GM19043 (cell line): ENCODE results near the gene MICALL2.

Experiments used
- ATAC-seq: cut with Tn5 transposase; IDR thresholded peaks from one replicate; pipeline ENCODE4 v1.9.1; 2021; ENCODE audit warnings: low read depth; ENCODE audit not compliant: unreplicated experiment

The MICALL2 gene

GRCh38 chr7:1421020-1421790 is 38.1 kb downstream of the MICALL2 start:
- no peak for ATAC-seq

GRCh38 chr7:1419688-1420087 is 39.6 kb downstream of the MICALL2 start:
- ATAC-seq = no peak

DNA sequence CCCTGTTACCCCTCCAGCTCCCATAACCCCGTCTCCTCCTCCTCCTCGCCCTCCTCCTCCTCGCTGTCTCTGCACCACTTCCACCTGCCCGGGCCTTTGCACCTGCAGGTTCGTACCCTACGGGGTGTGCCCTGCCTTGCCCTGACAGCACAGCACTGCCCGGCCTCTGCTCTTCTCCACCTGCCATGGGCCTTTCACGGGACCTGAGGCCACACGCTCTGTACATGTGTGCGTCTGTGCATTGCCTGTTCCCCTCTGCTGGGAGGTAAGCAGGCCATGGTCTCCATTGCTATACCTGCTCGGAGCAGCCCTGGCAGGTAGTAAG is 40.0 kb downstream of the MICALL2 start:
- no peak for ATAC-seq

DNA sequence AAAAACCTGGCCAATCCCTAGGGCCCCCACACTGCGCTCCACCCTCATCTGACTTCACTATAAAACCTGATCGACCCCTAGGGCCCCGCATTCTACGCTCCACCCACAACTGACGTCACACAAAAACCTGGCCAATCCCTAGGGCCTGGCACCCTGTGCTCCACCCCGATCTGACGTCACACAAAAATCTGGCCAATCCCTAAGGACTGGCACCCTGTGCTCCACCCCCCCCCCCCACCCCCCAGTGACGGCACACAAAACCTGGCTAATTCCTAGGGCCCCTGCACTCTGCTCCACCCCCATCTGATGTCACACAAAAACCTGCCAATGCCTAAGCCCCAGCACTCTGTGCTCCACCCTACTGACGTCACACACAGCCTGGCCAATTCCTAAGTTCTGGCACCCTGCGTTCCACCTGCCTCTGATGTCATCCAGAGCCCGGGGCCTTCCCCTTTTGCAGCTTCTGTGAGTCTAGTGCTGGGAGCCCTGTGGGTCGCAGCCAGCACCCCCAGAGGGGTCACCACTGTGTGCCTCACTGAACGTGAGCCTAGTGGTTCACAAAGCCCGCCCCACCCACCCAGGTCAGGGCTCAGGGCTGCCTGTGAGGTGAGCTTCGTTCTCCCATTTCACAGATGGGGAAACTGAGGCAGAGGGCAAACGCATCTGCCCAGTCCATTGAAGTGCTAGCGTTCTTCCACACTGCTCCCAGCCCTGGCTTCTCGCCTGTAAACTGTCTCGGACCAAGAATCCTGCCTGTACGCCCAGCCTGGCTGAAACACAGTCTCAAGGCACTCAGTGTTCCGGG is 40.6 kb downstream of the MICALL2 start:
- no peak for ATAC-seq

GRCh38 chr7:1415389-1415990 is 43.8 kb downstream of the MICALL2 start:
- ATAC-seq = no peak

GRCh38 chr7:1413936-1414639 is 45.2 kb downstream of the MICALL2 start:
- no peak for ATAC-seq

DNA sequence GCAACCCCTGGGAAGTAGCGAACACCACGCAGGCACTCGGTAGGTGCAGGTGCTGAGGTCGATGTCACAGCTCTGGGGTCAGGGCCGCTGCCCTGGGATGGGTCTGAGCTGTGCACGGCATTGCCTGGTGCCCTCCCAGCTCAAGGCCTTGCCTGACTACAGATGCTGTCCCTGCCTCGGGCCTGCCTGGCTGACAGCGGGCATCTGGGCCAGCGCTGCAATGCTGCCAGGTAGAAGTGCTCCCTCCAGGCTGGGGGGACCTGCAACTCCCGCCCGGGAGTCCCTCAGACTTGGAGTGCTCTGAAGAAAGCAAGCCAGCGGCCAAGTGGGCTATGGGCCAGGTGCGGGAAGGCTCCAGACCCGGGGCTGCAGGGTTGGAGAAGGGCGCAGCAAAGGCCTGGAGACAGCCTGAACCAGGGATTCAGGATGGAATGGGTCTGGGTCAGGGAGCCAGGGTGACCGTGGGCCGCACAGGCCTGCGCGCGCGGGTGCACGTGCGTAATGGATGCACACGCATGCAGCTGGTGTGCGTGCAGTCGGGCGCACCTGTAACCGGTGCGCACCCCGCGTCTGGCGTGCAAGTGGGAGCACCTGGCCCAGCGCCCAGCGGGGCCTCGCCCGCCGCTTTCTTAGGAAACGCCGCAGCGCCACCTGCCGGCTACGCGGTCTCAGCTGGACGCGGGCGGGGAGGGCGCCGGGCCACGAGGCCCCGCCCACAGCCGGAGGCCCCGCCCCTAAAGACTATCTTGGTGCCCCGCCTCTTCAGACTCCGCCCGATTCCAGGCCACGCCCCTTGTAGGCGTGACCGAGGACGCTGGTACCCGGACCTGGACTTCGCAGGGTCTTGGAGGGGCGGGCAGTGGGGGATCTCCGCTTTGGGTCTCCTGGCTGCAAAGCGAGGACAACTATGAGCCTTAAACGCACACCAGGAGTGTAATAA is 46.7 kb downstream of the MICALL2 start:
- no peak for ATAC-seq

DNA sequence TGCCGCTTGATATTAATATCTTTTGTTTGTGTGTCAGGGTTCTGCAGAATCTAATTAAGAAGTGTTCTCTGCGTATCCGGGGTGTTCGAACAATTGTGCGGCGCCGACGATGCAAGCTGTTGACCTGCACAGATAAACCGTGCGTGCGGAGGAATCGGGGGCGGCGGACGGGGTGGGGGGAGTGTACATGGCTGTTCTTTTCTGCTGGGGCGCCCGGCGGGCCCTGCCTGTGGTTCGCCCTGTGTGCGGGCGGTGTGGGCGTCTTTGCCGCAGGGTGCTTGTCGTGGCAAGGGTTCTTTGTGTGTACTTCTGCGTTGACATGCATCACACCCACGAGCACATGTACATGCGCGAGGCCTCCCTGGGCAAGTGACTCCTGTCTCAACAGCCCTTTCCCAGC is 47.9 kb downstream of the MICALL2 start:
- no peak for ATAC-seq

DNA sequence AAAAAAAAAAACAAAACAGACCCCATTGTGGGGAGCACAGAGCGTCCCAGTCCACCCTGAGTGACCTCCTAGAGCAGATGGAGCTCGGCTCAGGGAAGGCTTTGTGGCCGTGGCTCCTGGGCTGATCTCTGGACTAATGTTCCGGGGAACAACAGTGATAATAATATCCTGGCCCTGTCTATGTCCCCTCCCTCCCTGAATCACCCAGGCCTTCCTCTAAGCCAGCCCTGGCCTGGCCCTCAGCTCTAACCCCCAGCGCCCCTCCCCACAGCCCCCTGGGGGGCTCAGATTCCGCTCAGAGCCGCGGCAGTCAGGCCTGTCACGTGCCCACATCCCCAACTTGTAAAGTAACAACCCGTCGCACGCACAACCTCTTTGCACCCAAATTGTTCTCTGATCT is 48.3 kb downstream of the MICALL2 start:
- ATAC-seq = no peak

- ATAC-seq = no peak
These were observed 49.7 kb downstream of the MICALL2 start for GRCh38 chr7:1409555-1409954.

DNA sequence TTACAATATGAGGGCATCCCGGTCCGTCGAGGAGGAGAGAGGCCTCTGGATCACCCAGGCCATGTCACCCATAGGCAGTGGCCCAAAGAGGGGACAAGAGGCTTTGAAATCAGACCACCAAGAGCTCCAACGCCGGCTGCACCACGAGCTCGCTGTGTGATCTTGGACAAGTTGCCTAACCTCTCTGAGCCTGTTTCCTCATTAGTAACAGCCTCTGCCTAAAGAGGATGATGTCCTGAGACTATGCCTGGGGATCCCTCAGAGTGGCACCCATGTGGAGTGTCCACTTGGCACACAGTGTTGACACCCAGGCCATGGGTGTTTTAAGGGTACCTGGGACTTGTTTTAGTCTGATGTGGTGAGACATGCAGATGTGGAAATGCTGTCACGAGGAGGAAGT is 50.8 kb downstream of the MICALL2 start:
- no peak for ATAC-seq

DNA sequence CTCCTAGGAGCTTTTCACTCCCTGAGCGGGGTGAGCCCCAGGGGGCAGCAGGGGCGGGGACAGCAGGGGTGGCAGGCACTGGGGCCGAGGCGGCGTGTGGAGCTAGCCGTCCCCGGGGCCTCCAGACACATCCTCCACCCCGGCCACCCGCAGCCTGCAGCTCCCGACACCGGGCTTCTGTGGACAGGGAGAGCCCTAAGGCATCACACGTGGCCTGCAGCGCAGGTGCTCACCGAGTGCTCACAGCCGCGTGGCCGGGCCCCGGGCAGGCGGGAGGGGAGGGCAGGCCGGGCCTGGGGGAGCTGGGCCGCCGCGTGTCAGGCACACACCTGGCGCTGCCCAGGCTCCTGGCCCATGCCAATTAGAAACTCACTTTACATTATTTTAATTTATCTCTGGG is 51.4 kb downstream of the MICALL2 start:
- ATAC-seq = no peak

DNA sequence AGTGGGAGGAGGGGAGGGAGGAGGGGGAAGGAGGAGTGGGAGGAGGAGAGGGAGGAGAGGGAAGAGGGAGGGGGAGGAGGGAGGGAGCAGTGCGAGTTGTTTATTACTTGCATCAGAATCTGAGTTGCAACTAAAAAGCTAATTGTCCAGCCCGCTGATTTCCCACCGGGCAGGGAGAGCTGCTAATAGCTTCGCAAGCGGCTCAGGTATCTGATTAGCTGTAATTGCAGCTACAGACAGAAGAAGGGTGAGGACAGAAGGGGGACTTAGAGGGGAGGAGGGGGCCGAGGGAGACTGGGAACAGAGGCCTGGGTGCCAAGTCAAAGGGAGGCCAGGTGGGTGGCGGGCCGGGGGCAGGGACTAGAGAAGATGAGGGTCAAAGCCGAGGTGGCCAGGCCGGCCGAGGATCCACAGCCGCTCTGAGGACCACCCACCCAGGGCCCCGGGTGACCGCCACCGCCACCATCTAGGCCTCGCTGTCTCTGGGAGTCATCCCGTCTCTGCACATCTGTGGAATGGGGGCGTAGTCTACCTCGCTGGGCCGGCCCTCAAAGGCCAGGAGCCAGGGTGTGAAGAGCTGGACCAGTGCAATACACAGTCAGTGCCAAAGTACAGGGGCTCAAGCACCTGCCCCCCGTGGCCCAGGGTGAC is 54.2 kb downstream of the MICALL2 start:
- no peak for ATAC-seq

DNA sequence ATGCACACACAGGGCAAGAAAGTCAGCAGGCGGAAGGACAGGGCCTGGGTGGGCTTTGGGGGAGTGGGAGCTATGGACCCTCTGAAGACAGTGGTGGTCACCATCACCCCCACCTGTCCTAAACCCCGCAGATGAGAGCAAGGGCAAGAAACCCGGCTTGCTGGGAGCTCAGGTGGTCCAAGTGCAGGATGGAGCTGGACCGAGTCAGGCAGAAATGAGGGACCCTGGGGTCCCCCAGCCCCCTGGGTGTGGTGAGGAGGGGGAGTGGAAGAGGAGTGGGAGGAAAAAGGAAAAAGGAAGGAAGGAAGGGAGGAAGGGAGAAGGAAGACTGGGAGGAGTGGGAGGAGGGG is 54.8 kb downstream of the MICALL2 start:
- no peak for ATAC-seq

- ATAC-seq = no peak
These were observed 55.4 kb downstream of the MICALL2 start for GRCh38 chr7:1403638-1404459.

DNA sequence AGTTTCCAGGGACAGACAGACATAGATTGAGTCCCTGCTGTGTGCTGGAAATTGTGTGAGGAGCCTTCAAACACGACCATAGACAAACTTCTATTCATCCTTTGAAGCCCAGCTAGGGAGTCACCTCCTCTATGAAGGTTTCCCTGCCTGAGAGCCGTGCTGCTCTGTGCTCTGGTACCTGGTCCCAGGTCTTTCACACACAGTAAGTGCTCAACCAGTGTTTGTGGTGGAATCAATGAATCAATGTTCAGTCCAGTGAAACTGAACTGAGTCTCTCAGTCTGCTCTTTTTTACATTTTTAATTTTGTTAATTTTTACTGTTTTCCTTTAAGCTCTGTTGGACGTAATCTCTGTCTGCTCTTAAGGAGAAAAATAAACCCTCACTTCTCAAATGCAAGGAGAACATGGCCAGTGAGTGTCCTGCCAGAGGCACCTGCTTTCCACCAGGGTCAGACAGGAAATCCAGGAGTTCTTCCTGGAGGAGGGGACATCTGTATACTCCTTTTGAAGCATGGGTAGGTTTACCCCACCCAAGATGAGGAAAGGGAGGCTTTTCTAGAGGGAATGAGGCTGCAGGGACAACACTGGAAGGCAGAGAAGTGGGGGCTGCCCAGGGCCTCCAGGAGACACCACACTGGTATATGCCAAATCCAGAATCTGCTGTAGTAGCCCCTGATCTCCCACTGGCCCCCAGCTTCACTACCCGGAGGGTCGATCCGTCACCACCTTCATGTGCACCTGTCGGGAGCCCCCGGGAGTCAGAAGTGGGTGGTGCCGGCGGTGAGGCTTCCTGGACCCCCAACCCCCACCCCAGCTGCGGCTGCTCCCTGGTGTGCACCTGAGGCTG is 56.3 kb downstream of the MICALL2 start:
- no peak for ATAC-seq

- no peak for ATAC-seq
These were observed 57.0 kb downstream of the MICALL2 start for GRCh38 chr7:1402110-1402790.
